ENCODE results near the gene PARP15.
"Not testable (repeated sequence)": the region's sequence is repeated elsewhere in the genome, so short reads cannot be mapped to it uniquely, and the experiment has no call there.

Gene PARP15

GRCh38 chr3:122681974-122682409 is 104.5 kb downstream of the PARP15 start:
- no peak for TF ChIP-seq CTCF (IDR thresholded peaks at IDR 0.05; ENCODE audit: low read depth, low read length)

GRCh38 chr3:122682778-122683411 is 105.4 kb downstream of the PARP15 start:
- in situ Hi-C loops (cut with HindIII; ENCODE audit: low sequenced_read_pairs); H3K4me3 ChIP-seq (ENCODE audit: low read depth, low read length); DNase-seq (ENCODE audit: low read depth, low spot score): not testable (repeated sequence)

More at GRCh38 chr3:122681974-122682409, 104.5 kb downstream of the PARP15 start:
- in situ Hi-C loops (cut with HindIII; ENCODE audit: low sequenced_read_pairs), result no loop called here
- DNase-seq (ENCODE audit: low read depth, low spot score), result no peak
- peak overlapping the region; percentile 79 for H3K4me3 ChIP-seq (ENCODE audit: low read depth, low read length)

GRCh38 chr3:122687298-122687697 is 109.8 kb downstream of the PARP15 start:
- no peak overlapping the region for H3K4me3 ChIP-seq (ENCODE audit: low read depth, low read length)
- no peak for DNase-seq (ENCODE audit: low read depth, low spot score)
- in situ Hi-C loops (cut with HindIII; ENCODE audit: low sequenced_read_pairs), result no loop called here
- no peak for TF ChIP-seq CTCF (IDR thresholded peaks at IDR 0.05; ENCODE audit: low read depth, low read length)
